Endothelial cell of umbilical vein (primary cell): ENCODE results near the gene RAP1GAP. TPM values are rescaled to one million over a fixed set of nuclear protein-coding genes. Genes with fewer than 3 reads are reported as not detected.

Source experiments
- BruUV-seq: library from RNA; stranded (reverse); fragments of 400-500 nt; replicated peaks from 2 replicates; lab custom pipeline; 2021; lab: Mats Ljungman, UMichigan
- CTCF ChIA-PET: fragments of 300-600, 350-600 bp; sonication (Branson Sonifier 250); formaldehyde crosslinking; loops from one replicate; lab custom pipeline; 2021; ENCODE audit warnings: antibody characterized with exemption, inconsistent platforms; lab: Charles Lee
- POLR2A ChIA-PET: fragments of 300-600, 350-600 bp; sonication (Branson Sonifier 250); formaldehyde crosslinking; loops from one replicate; lab custom pipeline; 2021; ENCODE audit warnings: antibody characterized with exemption, inconsistent platforms; lab: Charles Lee
- DNase-seq: peaks from one replicate; pipeline ENCODE4 v3.0.0-alpha.2; 2011; ENCODE audit warnings: low read depth, low spot score
- FAIRE-seq: peaks from 2 replicates; lab custom pipeline; 2011; peaks lifted over from hg19 to GRCh38; lab: Jason Lieb, UNC
- H2AFZ ChIP-seq: 2 replicates; pipeline ENCODE4 v1.6.0; 2012; ENCODE audit warnings: low read depth, low read length, control low read depth, inconsistent platforms
- H3K27ac ChIP-seq: 2 replicates; pipeline ENCODE4 v1.5.1; 2011; ENCODE audit warnings: low read depth, mild to moderate bottlenecking, control low read depth, low read length, moderate library complexity; ENCODE audit not compliant: insufficient read depth
- H3K27me3 ChIP-seq, 2 experiments: 2 replicates each; pipeline versions ENCODE4 v1.6.0 to v1.6.1; 2011; ENCODE audit warnings: low read length in 2 of 2, mixed read lengths in 1 of 2; ENCODE audit not compliant: control insufficient read depth in 2 of 2, insufficient read depth in 2 of 2
- H3K36me3 ChIP-seq, 2 experiments: 2 replicates in 1 of 2; 3 replicates in 1 of 2; pipeline ENCODE4 v1.5.1; 2011; ENCODE audit warnings: low read length in 2 of 2, mild to moderate bottlenecking in 1 of 2, moderate library complexity in 1 of 2; ENCODE audit not compliant: control insufficient read depth in 2 of 2, insufficient read depth in 2 of 2; ENCODE audit errors: extremely low read depth in 1 of 2
- H3K4me1 ChIP-seq: 3 replicates; pipeline ENCODE4 v1.5.1; 2011; ENCODE audit warnings: mild to moderate bottlenecking, low read length; ENCODE audit not compliant: control insufficient read depth, insufficient read depth; ENCODE audit errors: extremely low read depth
- H3K4me2 ChIP-seq: 2 replicates; pipeline ENCODE4 v1.6.1; 2011; ENCODE audit warnings: low read length, control low read depth, mixed read lengths; ENCODE audit not compliant: insufficient read depth
- H3K4me3 ChIP-seq, 3 experiments: fragments of 200-600 bp in 1 of 3; sonication (generic), shearing (Covaris generic) in 1 of 3; replicated peaks in 1 of 3; 2 replicates each; pipeline ENCODE4 v1.5.1; 2011 to 2016; ENCODE audit warnings: control low read depth in 3 of 3, low read length in 3 of 3, mild to moderate bottlenecking in 2 of 3, inconsistent platforms in 1 of 3, low read depth in 1 of 3, moderate library complexity in 1 of 3; ENCODE audit not compliant: insufficient read depth in 1 of 3
- H3K79me2 ChIP-seq: 2 replicates; pipeline ENCODE4 v1.6.0; 2012; ENCODE audit warnings: low read length, inconsistent platforms; ENCODE audit not compliant: control insufficient read depth, insufficient read depth
- H3K9ac ChIP-seq: replicated peaks from 2 replicates; pipeline ENCODE3; 2011; ENCODE audit warnings: low read length, control low read depth; ENCODE audit not compliant: insufficient read depth; ENCODE audit errors: extremely low read depth
- H3K9me1 ChIP-seq: replicated peaks from 3 replicates; pipeline ENCODE4 v1.6.0; 2011; ENCODE audit warnings: mild to moderate bottlenecking, low read length; ENCODE audit not compliant: control insufficient read depth, insufficient read depth; ENCODE audit errors: extremely low read depth
- H3K9me3 ChIP-seq: replicated peaks from 2 replicates; pipeline ENCODE4 v1.5.1; 2012; ENCODE audit warnings: low read length, inconsistent platforms; ENCODE audit not compliant: control insufficient read depth, insufficient read depth
- H4K20me1 ChIP-seq: replicated peaks from 2 replicates; pipeline ENCODE3; 2011; ENCODE audit warnings: mild to moderate bottlenecking, low read length; ENCODE audit not compliant: control insufficient read depth, insufficient read depth; ENCODE audit errors: extremely low read depth
- CTCF ChIP-seq, 2 donors: IDR thresholded peaks; 1 replicate in 1 of 2; 2 replicates in 1 of 2; pipeline ENCODE4 v1.5.1; 2011; ENCODE audit warnings: low read length in 2 of 2, mild to moderate bottlenecking in 2 of 2, moderate library complexity in 2 of 2, control low read depth in 1 of 2, inconsistent platforms in 1 of 2, low read depth in 1 of 2; ENCODE audit not compliant: insufficient read depth in 1 of 2; ENCODE audit errors: extremely low read depth in 1 of 2
- EZH2 ChIP-seq: IDR thresholded peaks from 2 replicates; pipeline ENCODE4 v1.6.1; 2012; ENCODE audit warnings: borderline replicate concordance, low read depth, mild to moderate bottlenecking, moderate library complexity, low read length, inconsistent platforms; ENCODE audit not compliant: severe bottlenecking
- FOS ChIP-seq: IDR thresholded peaks from 2 replicates; pipeline ENCODE4 v1.6.1; 2011; ENCODE audit warnings: mild to moderate bottlenecking, low read length, moderate library complexity, borderline replicate concordance; ENCODE audit not compliant: insufficient read depth
- GATA2 ChIP-seq: IDR thresholded peaks from 2 replicates; pipeline ENCODE4 v1.7.0; 2011; ENCODE audit warnings: low read depth, mild to moderate bottlenecking, moderate library complexity, mixed read lengths, low read length; ENCODE audit not compliant: insufficient read length, insufficient read depth
- JUN ChIP-seq: IDR thresholded peaks from 2 replicates; pipeline ENCODE4 v1.6.1; 2011; ENCODE audit warnings: borderline replicate concordance, low read depth; ENCODE audit not compliant: insufficient read length, insufficient read depth
- MAX ChIP-seq: IDR thresholded peaks from 2 replicates; pipeline ENCODE4 v1.6.1; 2011; ENCODE audit not compliant: insufficient read depth, insufficient read length
- MYC ChIP-seq: IDR thresholded peaks from one replicate; pipeline ENCODE4 v1.6.1; 2011; ENCODE audit warnings: mild to moderate bottlenecking, low read depth, low read length
- POLR2A ChIP-seq: IDR thresholded peaks from 2 replicates; pipeline ENCODE4 v1.6.1; 2012; ENCODE audit warnings: low read depth, mild to moderate bottlenecking, control low read depth, low read length
- POLR2AphosphoS5 ChIP-seq: IDR thresholded peaks from 2 replicates; pipeline ENCODE4 v1.6.1; 2012; ENCODE audit warnings: low read depth, mild to moderate bottlenecking, control low read depth, low read length, moderate library complexity; ENCODE audit not compliant: insufficient read depth
- dilution Hi-C: fragments of 300-500 bp; cut with MboI; formaldehyde crosslinking; loops from one replicate; pipeline ENCODE4 v1.15.0; 2019; ENCODE audit warnings: low sequenced_read_pairs; ENCODE audit not compliant: extremely low pct_ligation_motif_present
- intact Hi-C: fragments of 100-400 bp; cut with micrococcal nuclease; formaldehyde crosslinking; loops from one replicate; pipeline ENCODE4 v1.10.0; 2022
- polyA plus RNA-seq, 4 experiments: library from polyadenylated mRNA; depleted of rRNA in 3 of 4; stranded (reverse) in 3 of 4; unstranded in 1 of 4; fragments of >200 nt; gene quantifications; 2 replicates each; pipeline versions ENCODE4 v1.2.1 to v1.2.3, GENCODE V29; 2011 to 2012; ENCODE audit warnings: missing spikeins in 1 of 4
- total RNA-seq: library from RNA; stranded (reverse); gene quantifications from 2 replicates; pipeline ENCODE4 v1.2.3, GENCODE V29; 2021

The RAP1GAP gene
- total and polyA plus RNA-seq, 2 donors (not counting 3 experiments of a cell fraction or from before 2014, with no cell fraction given): 0.07 to 0.20 TPM

- no peak overlapping the region for H3K9ac ChIP-seq
- H3K9me3 ChIP-seq: no peaks in the 10 kb centered on the region
- dilution Hi-C loops: no loop called here
- H2AFZ ChIP-seq: no peak overlapping the region
- peaks cover 0 to 5% of the 10 kb centered on the region in 2 experiments for H3K27me3 ChIP-seq
- CTCF ChIA-PET: no interaction called here
- H3K4me2 ChIP-seq: no peak overlapping the region
- no peak for FAIRE-seq
- BruUV-seq: no TSS peak
- no peaks in the 10 kb centered on the region for H3K79me2 ChIP-seq
- H3K9me1 ChIP-seq: no peaks in the 10 kb centered on the region
- intact Hi-C loops: no loop called here
- H3K4me3 ChIP-seq: no peak overlapping the region
- POLR2A ChIA-PET: no interaction called here
- H3K4me1 ChIP-seq: no peaks in the 10 kb centered on the region
- H3K27ac ChIP-seq: no peak overlapping the region
- H4K20me1 ChIP-seq: no peaks in the 10 kb centered on the region
- TF ChIP-seq GATA2 (no peak), POLR2A (no peak), POLR2AphosphoS5 (no peak), MYC (no peak), FOS (no peak), EZH2 (no peak), CTCF (IDR thresholded peaks at IDR 0.05; ENCODE audit: extremely low read depth in 1 of 2, insufficient read depth in 1 of 2, low read depth in 1 of 2, low read length in 2 of 2) (no peak), MAX (no peak), JUN (no peak)
- DNase-seq: no peak
- H3K36me3 ChIP-seq: no peaks in the 10 kb centered on the region
Observed at GRCh38 chr1:21604208-21604957, 64.8 kb downstream of the RAP1GAP start.
